CD14-positive monocyte (primary cell): ENCODE results near the gene LHX4. TPM values are rescaled to one million over a fixed set of nuclear protein-coding genes. Genes with fewer than 3 reads are reported as not detected.

ENCODE experiments used
- DNase-seq, 3 donors: peaks; one replicate each; pipeline ENCODE4 v3.0.0-alpha.2; 2011 to 2022
- H2AFZ ChIP-seq: 2 replicates; pipeline ENCODE4 v1.6.0; 2012; ENCODE audit warnings: mild to moderate bottlenecking, low read depth, low read length, inconsistent platforms; ENCODE audit not compliant: insufficient read depth, poor library complexity, severe bottlenecking
- H3K27ac ChIP-seq, 2 donors: 1 replicate in 1 of 2; 2 replicates in 1 of 2; pipeline ENCODE4 v1.5.1; 2012 to 2013; ENCODE audit warnings: low read length in 2 of 2, control low read depth in 1 of 2, inconsistent platforms in 1 of 2, low read depth in 1 of 2, mild to moderate bottlenecking in 1 of 2
- H3K27me3 ChIP-seq, 2 donors: one replicate each; pipeline versions ENCODE4 v1.6.0 to v1.6.1; 2011 to 2013; ENCODE audit warnings: low read length in 2 of 2; ENCODE audit not compliant: control insufficient read depth in 2 of 2, insufficient read depth in 2 of 2
- H3K36me3 ChIP-seq, 2 donors: replicated peaks in 1 of 2; 1 replicate in 1 of 2; 2 replicates in 1 of 2; pipeline versions ENCODE4 v1.5.1 to v1.6.1; 2012 to 2013; ENCODE audit warnings: low read length in 2 of 2, control low read depth in 1 of 2, inconsistent platforms in 1 of 2, mild to moderate bottlenecking in 1 of 2; ENCODE audit not compliant: insufficient read depth in 2 of 2, control insufficient read depth in 1 of 2
- H3K4me1 ChIP-seq, 2 donors: 1 replicate in 1 of 2; 2 replicates in 1 of 2; pipeline versions ENCODE4 v1.5.1 to v1.6.1; 2012 to 2013; ENCODE audit warnings: low read length in 2 of 2, control low read depth in 1 of 2, inconsistent platforms in 1 of 2, mild to moderate bottlenecking in 1 of 2, moderate library complexity in 1 of 2; ENCODE audit not compliant: insufficient read depth in 2 of 2, control insufficient read depth in 1 of 2
- H3K4me2 ChIP-seq: replicated peaks from 2 replicates; pipeline ENCODE3; 2012; ENCODE audit warnings: low read length, moderate library complexity, mild to moderate bottlenecking; ENCODE audit not compliant: poor library complexity, severe bottlenecking; ENCODE audit errors: extremely low read depth
- H3K4me3 ChIP-seq, 3 experiments: fragments of 200-600 bp in 1 of 3; sonication (generic) in 1 of 3; replicated peaks in 1 of 3; 1 replicate in 2 of 3; 2 replicates in 1 of 3; pipeline ENCODE4 v1.5.1; 2011 to 2013; ENCODE audit warnings: low read length in 3 of 3, mild to moderate bottlenecking in 3 of 3, control low read depth in 2 of 3, low read depth in 2 of 3, inconsistent platforms in 1 of 3, moderate library complexity in 1 of 3
- H3K79me2 ChIP-seq: 2 replicates; pipeline ENCODE4 v1.6.0; 2012; ENCODE audit warnings: mild to moderate bottlenecking, control low read depth, inconsistent platforms, low read length, moderate library complexity; ENCODE audit not compliant: insufficient read depth
- H3K9ac ChIP-seq: 2 replicates; pipeline ENCODE4 v1.6.0; 2017; ENCODE audit warnings: low read length, mild to moderate bottlenecking; ENCODE audit not compliant: insufficient read depth, poor library complexity, severe bottlenecking
- H3K9me3 ChIP-seq, 2 donors: replicated peaks in 1 of 2; 1 replicate in 1 of 2; 2 replicates in 1 of 2; pipeline versions ENCODE4 v1.5.1 to v1.6.1; 2012 to 2013; ENCODE audit warnings: low read length in 2 of 2, control low read depth in 1 of 2; ENCODE audit not compliant: control insufficient read depth in 1 of 2, insufficient read depth in 1 of 2
- H4K20me1 ChIP-seq: 2 replicates; pipeline ENCODE4 v1.6.0; 2012; ENCODE audit warnings: mild to moderate bottlenecking, low read length, control low read depth, moderate library complexity; ENCODE audit not compliant: insufficient read depth
- H3K27ac Mint-ChIP-seq, 7 donors: one replicate each; pipeline ENCODE4 v1.8.0; 2020; ENCODE audit warnings: mild to moderate bottlenecking in 7 of 7, mixed read lengths in 7 of 7, moderate library complexity in 6 of 7, inconsistent platforms in 2 of 7
- H3K27me3 Mint-ChIP-seq, 3 donors: one replicate each; pipeline ENCODE4 v1.8.0; 2021 to 2022; ENCODE audit warnings: low read depth in 3 of 3, mild to moderate bottlenecking in 3 of 3, mixed read lengths in 3 of 3, moderate library complexity in 3 of 3, inconsistent platforms in 1 of 3
- H3K36me3 Mint-ChIP-seq, 2 donors: one replicate each; pipeline ENCODE4 v1.8.0; 2020; ENCODE audit warnings: mixed read lengths in 2 of 2, inconsistent platforms in 1 of 2, mild to moderate bottlenecking in 1 of 2
- H3K4me1 Mint-ChIP-seq: one replicate; pipeline ENCODE4 v1.8.0; 2020; ENCODE audit warnings: mild to moderate bottlenecking, mixed read lengths
- H3K4me3 Mint-ChIP-seq, 2 donors: one replicate each; pipeline ENCODE4 v1.8.0; 2020; ENCODE audit warnings: mild to moderate bottlenecking in 2 of 2, mixed read lengths in 2 of 2, moderate library complexity in 1 of 2
- H3K9me3 Mint-ChIP-seq, 7 donors: one replicate each; pipeline ENCODE4 v1.8.0; 2020 to 2022; ENCODE audit warnings: mixed read lengths in 7 of 7, mild to moderate bottlenecking in 6 of 7, moderate library complexity in 6 of 7, inconsistent platforms in 2 of 7
- WGBS: methylation state at CpG from one replicate; pipeline ENCODE4 v1.1.5; 2013; ENCODE audit warnings: missing lambda C conversion rate; ENCODE audit not compliant: insufficient coverage; 5-methylcytosine and 5-hydroxymethylcytosine counted together
- intact Hi-C, 2 donors: fragments of 100-400 bp; cut with micrococcal nuclease; formaldehyde crosslinking; loops; one replicate each; pipeline versions ENCODE4 v1.15.0 to v1.15.1; 2023
- polyA plus RNA-seq, 3 donors: library from polyadenylated mRNA; depleted of rRNA in 1 of 3; unstranded in 2 of 3; stranded (reverse) in 1 of 3; fragments of 300-500 nt in 2 of 3; fragments of >200 nt in 1 of 3; fragmentation: Illumina TruSeq in 2 of 3; gene quantifications; 1 replicate in 2 of 3; 2 replicates in 1 of 3; pipeline ENCODE4 v1.2.3, GENCODE V29; 2012 to 2021
- TF ChIP-seq, protein P1 (sequence below): fragments of 200-600 bp; IDR thresholded peaks from one replicate; pipeline ENCODE4 v1.8.0; 2022; ENCODE audit warnings: antibody characterized with exemption, mild to moderate bottlenecking

Gene LHX4
- polyA plus RNA-seq, 3 donors = not detected

DNA sequence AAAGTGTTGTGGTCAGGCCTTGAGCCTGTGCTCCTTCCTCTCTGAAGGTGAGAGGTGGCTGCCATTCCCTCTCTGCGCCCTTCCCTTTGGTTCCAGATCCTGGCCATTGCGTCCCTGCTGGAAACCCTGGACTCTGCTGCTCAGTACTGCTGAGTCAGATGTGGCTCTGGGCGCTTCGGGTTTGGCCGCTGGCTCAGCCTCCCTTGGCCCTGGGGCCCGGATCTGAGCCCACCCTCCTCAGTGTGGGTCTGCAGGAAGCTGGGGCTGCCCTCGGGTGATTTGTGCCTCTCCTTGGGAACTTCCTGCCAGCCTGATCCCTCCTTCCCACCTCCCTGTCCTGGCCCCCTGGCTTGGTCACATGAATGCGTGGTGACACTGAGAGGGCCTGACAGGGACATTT, 43.2 kb upstream of the LHX4 start:
- Histone ChIP-seq H3K9me3 (no peaks in the 10 kb centered on the region), H4K20me1 (no peaks in the 10 kb centered on the region), H3K27ac (peak overlapping the region in 1 of 2 donors; percentile 21), H3K27me3 (no peaks in the 10 kb centered on the region), H3K9ac (no peak overlapping the region), H3K36me3 (peaks cover 98 to 99% of the 10 kb centered on the region in 2 donors), H3K4me2 (no peak overlapping the region), H2AFZ (no peak overlapping the region), H3K79me2 (no peaks in the 10 kb centered on the region), H3K4me1 (no peaks in the 10 kb centered on the region), H3K4me3 (no peak overlapping the region)
- Mint-ChIP-seq H3K4me1 (peaks cover 4% of the 10 kb centered on the region), H3K9me3 (no peaks in the 10 kb centered on the region), H3K27me3 (peaks cover 0 to 2% (median 0%) of the 10 kb centered on the region in 3 donors), H3K4me3 (no peak overlapping the region), H3K36me3 (peaks cover 95 to 100% of the 10 kb centered on the region in 2 donors), H3K27ac (peak overlapping the region in 5 of 7 donors; percentile 2 to 45 (median 21))
- TF ChIP-seq, protein P1, sequence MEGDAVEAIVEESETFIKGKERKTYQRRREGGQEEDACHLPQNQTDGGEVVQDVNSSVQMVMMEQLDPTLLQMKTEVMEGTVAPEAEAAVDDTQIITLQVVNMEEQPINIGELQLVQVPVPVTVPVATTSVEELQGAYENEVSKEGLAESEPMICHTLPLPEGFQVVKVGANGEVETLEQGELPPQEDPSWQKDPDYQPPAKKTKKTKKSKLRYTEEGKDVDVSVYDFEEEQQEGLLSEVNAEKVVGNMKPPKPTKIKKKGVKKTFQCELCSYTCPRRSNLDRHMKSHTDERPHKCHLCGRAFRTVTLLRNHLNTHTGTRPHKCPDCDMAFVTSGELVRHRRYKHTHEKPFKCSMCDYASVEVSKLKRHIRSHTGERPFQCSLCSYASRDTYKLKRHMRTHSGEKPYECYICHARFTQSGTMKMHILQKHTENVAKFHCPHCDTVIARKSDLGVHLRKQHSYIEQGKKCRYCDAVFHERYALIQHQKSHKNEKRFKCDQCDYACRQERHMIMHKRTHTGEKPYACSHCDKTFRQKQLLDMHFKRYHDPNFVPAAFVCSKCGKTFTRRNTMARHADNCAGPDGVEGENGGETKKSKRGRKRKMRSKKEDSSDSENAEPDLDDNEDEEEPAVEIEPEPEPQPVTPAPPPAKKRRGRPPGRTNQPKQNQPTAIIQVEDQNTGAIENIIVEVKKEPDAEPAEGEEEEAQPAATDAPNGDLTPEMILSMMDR = no peak
- intact Hi-C loops = no loop called here
- 49% methylated on average over 6 of the region's 8 CpGs for WGBS
- no peak for DNase-seq

DNA sequence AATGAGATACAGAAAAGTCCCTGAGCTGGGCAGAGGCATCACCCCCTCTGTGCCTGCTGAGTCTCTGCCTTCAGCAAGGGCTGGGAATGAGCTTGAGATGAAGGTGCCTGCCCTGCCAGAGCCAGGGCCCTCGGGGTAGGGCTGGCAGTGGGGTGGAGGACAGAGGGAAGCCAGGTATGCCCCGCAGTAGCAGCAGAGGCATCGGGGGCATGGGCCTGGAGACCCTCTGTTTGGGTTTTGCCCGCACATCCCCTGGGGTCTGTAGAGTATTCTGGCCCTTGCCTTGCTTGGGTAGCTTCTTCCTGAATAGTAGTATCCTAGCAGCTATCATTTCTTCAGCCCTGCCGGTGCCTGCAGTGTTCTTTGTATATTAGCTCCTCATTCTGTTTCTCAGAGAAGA, 42.4 kb upstream of the LHX4 start:
- H3K36me3 ChIP-seq = peaks cover 98 to 99% of the 10 kb centered on the region in 2 donors
- no peaks in the 10 kb centered on the region for H3K27me3 ChIP-seq
- H3K36me3 Mint-ChIP-seq = peaks cover 95 to 100% of the 10 kb centered on the region in 2 donors

More for the DNA sequence above, 42.4 kb upstream of the LHX4 start:
- H3K4me3 ChIP-seq = no peak overlapping the region
- H3K27ac ChIP-seq = no peak overlapping the region
- peaks cover 2% of the 10 kb centered on the region for H4K20me1 ChIP-seq
- no peaks in the 10 kb centered on the region for H3K27me3 Mint-ChIP-seq
- H3K4me1 ChIP-seq = no peaks in the 10 kb centered on the region
- H3K9me3 Mint-ChIP-seq = no peaks in the 10 kb centered on the region
- H3K9me3 ChIP-seq = no peaks in the 10 kb centered on the region
- no peak overlapping the region for H3K4me3 Mint-ChIP-seq
- WGBS = 98% methylated on average over 4 of the region's 5 CpGs
- no peak overlapping the region for H3K9ac ChIP-seq
- H3K79me2 ChIP-seq = no peaks in the 10 kb centered on the region
- no peak for DNase-seq
- peaks cover 4% of the 10 kb centered on the region for H3K4me1 Mint-ChIP-seq
- intact Hi-C loops = no loop called here
- H3K27ac Mint-ChIP-seq = peak overlapping the region in 2 of 7 donors; percentile 9 to 26
- no peak overlapping the region for H3K4me2 ChIP-seq
- H2AFZ ChIP-seq = no peak overlapping the region
- TF ChIP-seq, protein P1 = no peak
